Activated naive CD4-positive, alpha-beta T cell treated with anti-CD3 and anti-CD28 coated beads, Interleukin-2, amount 50 U/mL, for 72 hours (primary cell): ENCODE data around the gene EBF3. TPM values are rescaled to one million over a fixed set of nuclear protein-coding genes. Genes with fewer than 3 reads are reported as not detected.

ENCODE experiments used
- ATAC-seq, 2 donors: fragments of 150-1000 bp; cut with Tn5 transposase; 2 replicates each; pipeline ENCODE4 v1.10.0; 2021; ENCODE audit warnings: mild to moderate bottlenecking in 2 of 2, moderate library complexity in 2 of 2
- DNase-seq, 2 donors: peaks; one replicate each; pipeline ENCODE4 v3.0.0; 2021 to 2022; ENCODE audit warnings: low spot score in 2 of 2
- H3K27ac Mint-ChIP-seq, 2 donors: one replicate each; pipeline ENCODE4 v1.8.0; 2022; ENCODE audit warnings: mild to moderate bottlenecking in 2 of 2, mixed read lengths in 2 of 2
- H3K36me3 Mint-ChIP-seq, 2 donors: one replicate each; pipeline ENCODE4 v1.8.0; 2022; ENCODE audit warnings: mixed read lengths in 2 of 2
- H3K9me3 Mint-ChIP-seq, 2 donors: one replicate each; pipeline ENCODE4 v1.8.0; 2022; ENCODE audit warnings: mixed read lengths in 2 of 2
- total RNA-seq, 2 donors: library from RNA; stranded (reverse); gene quantifications; one replicate each; pipeline ENCODE4 v1.2.3, GENCODE V29; 2022

EBF3 gene
- total RNA-seq, 2 donors from 2014 or later: not detected

- DNase-seq (no peak), ATAC-seq (no peak)
- H3K9me3 Mint-ChIP-seq: no peaks in the 10 kb centered on the region
- H3K36me3 Mint-ChIP-seq: no peaks in the 10 kb centered on the region
- no peak overlapping the region for H3K27ac Mint-ChIP-seq
These were observed 123.9 kb downstream of the EBF3 start for GRCh38 chr10:129840196-129840590.

DNA sequence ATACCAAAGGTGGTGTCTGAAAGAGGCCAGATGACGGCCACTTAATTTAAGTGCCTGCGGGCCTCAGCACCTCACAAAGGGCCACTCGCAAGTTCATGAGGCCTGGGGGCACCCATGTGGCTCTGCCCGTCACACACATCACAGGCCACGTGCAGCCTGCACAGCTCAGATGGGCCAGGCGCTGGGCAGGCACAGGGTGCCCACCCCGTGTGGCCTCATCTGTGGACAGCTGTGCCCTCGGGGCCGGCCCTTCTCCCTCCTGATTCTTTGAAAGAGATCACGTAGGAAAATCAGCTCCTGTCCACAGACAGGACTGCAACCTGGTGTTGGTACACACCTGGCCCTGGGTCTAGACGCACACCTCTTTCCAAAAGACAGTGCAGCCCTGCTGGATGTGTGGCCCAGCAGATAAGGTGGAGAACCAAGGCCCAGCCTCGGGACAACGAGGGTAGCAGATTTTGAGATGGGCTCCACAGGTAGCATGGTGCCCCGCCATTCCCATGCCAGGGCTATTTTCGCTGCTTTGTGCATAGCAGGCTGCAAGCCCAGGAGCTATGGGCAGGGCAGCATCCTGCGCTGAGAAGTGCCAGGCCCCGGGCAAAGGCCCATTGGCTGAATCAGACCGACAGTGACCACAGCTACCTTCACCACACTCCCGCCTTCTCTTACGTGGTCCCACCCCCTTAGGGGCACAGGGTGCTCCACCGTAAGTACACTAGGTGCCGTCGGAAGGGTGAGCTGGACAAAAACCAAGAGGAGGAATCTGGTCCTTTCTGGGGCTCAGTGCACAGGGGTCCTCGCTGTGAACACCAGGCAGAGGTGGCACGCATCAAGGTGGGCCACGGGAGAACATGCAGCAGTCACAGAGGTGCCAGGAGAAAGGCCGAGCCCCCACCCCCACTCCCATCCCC lies 124.5 kb downstream of the EBF3 start:
- Mint-ChIP-seq H3K9me3 (no peaks in the 10 kb centered on the region), H3K27ac (no peak overlapping the region)
- ATAC-seq: no peak

DNA sequence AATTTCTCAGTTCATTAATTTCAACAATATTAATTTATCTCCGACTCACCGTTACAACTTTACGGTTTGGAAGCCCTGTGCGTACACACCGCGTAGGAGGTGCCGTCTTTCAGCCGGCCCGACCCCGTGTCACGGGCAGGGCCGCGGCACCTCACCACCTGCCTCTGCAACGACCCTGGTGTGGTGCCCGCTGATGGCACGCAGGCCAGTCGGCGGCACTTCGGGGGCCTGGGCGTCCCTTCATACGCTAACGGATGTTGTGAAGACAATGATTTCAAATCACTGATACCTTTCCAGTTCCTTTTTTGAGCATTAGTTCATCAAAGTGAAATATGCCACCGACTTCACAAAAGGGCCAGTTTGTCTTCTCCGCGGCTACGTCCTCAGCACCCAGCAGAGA lies 125.3 kb downstream of the EBF3 start:
- Mint-ChIP-seq H3K9me3 (no peaks in the 10 kb centered on the region), H3K36me3 (no peaks in the 10 kb centered on the region)

More for the DNA sequence above, 124.5 kb downstream of the EBF3 start:
- no peaks in the 10 kb centered on the region for H3K36me3 Mint-ChIP-seq
- DNase-seq: no peak

GRCh38 chr10:129837909-129838582 lies 126.0 kb downstream of the EBF3 start:
- ATAC-seq (no peak), DNase-seq (no peak)
- no peaks in the 10 kb centered on the region for H3K9me3 Mint-ChIP-seq
- H3K36me3 Mint-ChIP-seq: no peaks in the 10 kb centered on the region
- no peak overlapping the region for H3K27ac Mint-ChIP-seq

More for the DNA sequence above, 125.3 kb downstream of the EBF3 start:
- no peak overlapping the region for H3K27ac Mint-ChIP-seq
- ATAC-seq (no peak), DNase-seq (no peak)

GRCh38 chr10:129836253-129836652 lies 127.8 kb downstream of the EBF3 start:
- Mint-ChIP-seq H3K9me3 (no peaks in the 10 kb centered on the region), H3K36me3 (no peaks in the 10 kb centered on the region), H3K27ac (no peak overlapping the region)
- ATAC-seq (no peak), DNase-seq (no peak)

GRCh38 chr10:129833994-129834739 lies 129.9 kb downstream of the EBF3 start:
- H3K9me3 Mint-ChIP-seq: no peaks in the 10 kb centered on the region
- no peaks in the 10 kb centered on the region for H3K36me3 Mint-ChIP-seq
- DNase-seq (no peak), ATAC-seq (no peak)
- H3K27ac Mint-ChIP-seq: no peak overlapping the region

DNA sequence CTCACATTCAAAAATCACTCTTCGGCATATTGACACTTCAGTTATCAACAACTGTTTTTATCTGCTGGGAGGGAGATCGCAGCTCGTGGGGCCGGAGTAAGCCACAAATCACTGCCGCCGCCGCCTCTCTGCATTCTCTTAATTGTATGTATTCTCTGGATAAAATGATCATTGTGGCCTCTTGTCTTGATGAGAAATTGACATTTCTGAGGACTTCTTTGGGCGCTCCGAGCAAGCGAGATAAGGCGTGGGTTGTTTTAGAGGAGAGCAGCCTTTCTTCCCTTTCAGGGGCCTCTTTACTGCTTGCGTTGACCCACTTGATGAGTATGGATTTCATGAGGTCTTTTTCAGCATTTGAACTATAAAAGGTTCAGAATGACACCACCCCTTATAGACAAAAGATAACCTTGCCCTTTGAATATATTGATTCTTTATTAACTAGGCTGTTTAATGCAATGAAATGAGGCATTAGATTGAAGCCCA lies 130.6 kb downstream of the EBF3 start:
- ATAC-seq (no peak), DNase-seq (no peak)
- Mint-ChIP-seq H3K36me3 (no peaks in the 10 kb centered on the region), H3K27ac (no peak overlapping the region), H3K9me3 (no peaks in the 10 kb centered on the region)

DNA sequence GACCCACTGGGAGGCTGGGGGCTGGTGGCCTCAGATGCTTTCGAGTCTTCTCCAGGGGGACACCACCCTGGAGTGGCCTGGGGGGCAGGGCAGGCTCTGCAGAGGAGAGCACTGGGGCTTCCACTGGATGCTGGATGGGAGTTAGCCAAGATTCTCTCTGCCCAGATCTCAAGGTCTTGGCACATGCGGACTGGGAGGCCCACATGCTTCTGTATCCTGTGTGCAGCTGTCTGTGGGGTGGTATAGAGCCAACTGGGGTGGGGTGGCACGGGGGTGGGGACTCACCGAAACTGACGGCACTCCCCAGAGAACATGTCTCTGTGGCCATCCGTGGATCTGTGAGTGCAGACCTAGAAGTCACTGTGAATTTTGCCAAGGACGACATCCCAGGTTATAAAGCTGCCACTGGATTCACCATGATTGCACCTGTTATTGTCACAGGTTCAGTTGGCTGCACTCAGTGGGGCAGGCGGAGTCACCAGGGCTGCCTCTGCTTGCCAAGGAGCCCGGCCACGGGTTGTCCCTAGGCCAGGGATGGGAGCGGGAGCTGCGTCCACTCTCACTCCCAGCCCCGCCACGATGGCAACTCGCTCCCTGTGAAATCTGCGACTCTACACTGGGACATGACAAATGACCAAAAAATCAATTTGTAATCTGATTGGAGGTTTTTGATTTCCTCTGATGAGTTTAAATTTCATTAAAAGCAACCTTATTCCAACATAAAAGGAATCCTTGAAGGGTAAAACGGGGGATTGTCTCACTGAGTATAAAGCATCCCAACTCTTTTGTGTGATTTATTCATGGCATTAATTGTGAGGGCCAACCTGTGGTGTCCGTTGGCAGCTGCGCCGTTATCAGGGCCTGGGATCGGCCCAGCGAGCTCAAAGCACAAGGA lies 131.3 kb downstream of the EBF3 start:
- no peak for DNase-seq
- H3K36me3 Mint-ChIP-seq: no peaks in the 10 kb centered on the region
- H3K27ac Mint-ChIP-seq: no peak overlapping the region
- no peaks in the 10 kb centered on the region for H3K9me3 Mint-ChIP-seq
- no peak for ATAC-seq

DNA sequence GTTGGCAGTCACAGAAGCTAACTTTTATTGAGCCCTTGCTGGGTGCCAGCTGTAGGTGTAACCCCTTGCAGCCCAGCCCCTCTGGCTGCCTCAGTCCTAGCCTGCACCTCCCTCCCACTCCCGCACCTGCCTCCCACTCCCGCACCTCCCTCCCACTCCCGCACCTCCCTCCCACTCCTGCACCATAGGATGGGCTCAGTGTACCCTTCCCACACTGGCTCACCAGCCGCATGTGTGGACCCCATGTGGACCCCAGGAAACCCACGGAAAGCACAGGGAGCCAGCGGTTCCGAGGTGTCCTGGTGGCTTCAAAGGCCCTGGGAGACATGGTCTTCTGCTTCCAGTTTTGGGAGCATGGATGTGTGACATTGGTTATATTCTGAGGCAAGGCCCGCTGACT lies 132.9 kb downstream of the EBF3 start:
- Mint-ChIP-seq H3K9me3 (no peaks in the 10 kb centered on the region), H3K36me3 (no peaks in the 10 kb centered on the region), H3K27ac (no peak overlapping the region)
- ATAC-seq: no peak
- DNase-seq: no peak

DNA sequence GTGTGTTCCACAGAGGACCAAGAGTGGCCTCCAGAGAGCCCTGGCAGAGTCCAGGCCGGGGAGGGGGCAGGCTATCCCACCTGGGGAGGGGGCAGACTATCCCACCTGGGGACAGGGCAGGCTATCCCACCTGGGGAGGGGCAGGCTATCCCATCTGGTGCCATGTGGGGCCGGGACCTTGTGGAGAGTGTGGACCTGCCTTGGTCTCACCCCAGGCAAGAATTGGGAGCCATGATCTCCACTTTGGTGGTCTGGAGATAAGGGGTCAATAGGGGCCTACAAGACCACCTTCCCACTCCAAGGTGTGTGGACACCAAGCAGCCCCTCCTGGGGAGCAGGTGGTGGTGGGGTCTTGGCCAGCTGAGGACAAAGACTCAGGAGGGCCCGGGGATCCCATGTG lies 138.2 kb downstream of the EBF3 start:
- no peaks in the 10 kb centered on the region for H3K36me3 Mint-ChIP-seq
- ATAC-seq (no peak), DNase-seq (no peak)
- H3K27ac Mint-ChIP-seq: no peak overlapping the region
- H3K9me3 Mint-ChIP-seq: no peaks in the 10 kb centered on the region

- no peaks in the 10 kb centered on the region for H3K9me3 Mint-ChIP-seq
- no peak for ATAC-seq
These were observed 138.9 kb downstream of the EBF3 start for GRCh38 chr10:129825221-129825620.

DNA sequence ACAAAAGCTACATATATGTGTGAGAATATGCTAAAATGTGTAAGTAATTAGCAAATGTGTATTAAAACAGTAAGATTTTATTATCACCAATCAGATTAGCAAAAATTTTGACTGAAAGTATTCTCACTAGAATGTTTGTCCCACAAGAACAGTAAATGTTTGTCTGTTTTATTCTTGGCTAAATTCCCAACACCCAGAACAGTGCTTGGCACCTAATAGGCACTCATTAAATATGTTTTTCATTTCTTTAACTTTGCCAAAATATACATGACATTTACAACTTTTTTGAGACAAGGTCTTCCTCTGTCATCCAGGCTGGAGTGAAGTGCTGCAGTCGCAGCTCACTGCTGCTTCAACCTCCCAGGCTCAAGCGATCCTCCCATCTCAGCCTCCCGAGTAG lies 143.6 kb downstream of the EBF3 start:
- no peak overlapping the region for H3K27ac Mint-ChIP-seq
- ATAC-seq (no peak), DNase-seq (no peak)
- H3K36me3 Mint-ChIP-seq: peaks cover 9 to 10% of the 10 kb centered on the region in 2 donors
- H3K9me3 Mint-ChIP-seq: peaks cover 0 to 14% of the 10 kb centered on the region in 2 donors

More at GRCh38 chr10:129825221-129825620, 138.9 kb downstream of the EBF3 start:
- H3K27ac Mint-ChIP-seq: no peak overlapping the region
- H3K36me3 Mint-ChIP-seq: no peaks in the 10 kb centered on the region
- no peak for DNase-seq

- H3K27ac Mint-ChIP-seq: no peak overlapping the region
- peaks cover 9 to 10% of the 10 kb centered on the region in 2 donors for H3K36me3 Mint-ChIP-seq
- H3K9me3 Mint-ChIP-seq: peaks cover 0 to 14% of the 10 kb centered on the region in 2 donors
- ATAC-seq (no peak), DNase-seq (no peak)
These were observed 147.4 kb downstream of the EBF3 start for GRCh38 chr10:129816656-129817045.

DNA sequence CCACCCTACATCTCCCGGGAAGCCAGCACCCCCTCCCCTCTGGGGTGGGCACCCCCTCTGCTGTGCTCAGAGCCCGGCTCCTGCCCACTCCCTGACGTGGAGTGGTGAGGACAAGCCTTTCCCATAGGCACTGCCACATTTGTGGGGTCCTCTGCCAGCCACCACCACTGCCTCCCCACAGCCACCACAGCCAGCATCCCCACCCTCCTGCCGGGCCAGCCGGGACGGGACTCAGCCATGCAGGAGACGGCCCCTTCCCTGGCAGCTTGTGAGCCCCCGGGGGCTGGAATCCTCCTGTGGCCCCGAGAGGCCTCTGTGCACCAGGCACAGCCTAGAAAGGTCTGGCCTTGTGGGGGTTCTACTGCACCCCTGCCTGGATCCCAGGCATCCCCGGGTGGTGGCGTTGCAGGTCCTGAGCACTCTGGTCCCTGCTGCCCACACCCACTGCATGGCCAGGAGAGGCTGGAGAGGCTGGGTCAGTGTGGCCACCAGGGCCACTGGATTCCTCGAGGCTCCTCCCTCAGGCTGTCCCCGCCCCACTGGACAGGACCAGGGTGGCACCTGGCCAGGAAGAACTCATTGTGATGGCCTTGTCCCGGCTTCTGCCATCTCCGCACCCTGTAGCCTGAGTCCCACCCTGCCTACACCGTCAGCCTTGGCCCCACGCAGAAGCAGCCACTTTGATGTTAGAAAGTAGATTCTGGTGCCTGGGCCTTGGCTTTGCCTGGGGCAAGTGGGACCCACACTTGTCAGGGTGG lies 148.0 kb downstream of the EBF3 start:
- Mint-ChIP-seq H3K36me3 (peaks cover 9 to 10% of the 10 kb centered on the region in 2 donors), H3K27ac (no peak overlapping the region), H3K9me3 (peaks cover 0 to 14% of the 10 kb centered on the region in 2 donors)
- ATAC-seq (no peak), DNase-seq (no peak)
